Measurements from ENCODE around the gene ZIC4. TPM values are rescaled to one million over a fixed set of nuclear protein-coding genes. Genes with fewer than 3 reads are reported as not detected.

The ZIC4 gene
- total RNA-seq, 2 donors from 2014 or later, result not detected

DNA sequence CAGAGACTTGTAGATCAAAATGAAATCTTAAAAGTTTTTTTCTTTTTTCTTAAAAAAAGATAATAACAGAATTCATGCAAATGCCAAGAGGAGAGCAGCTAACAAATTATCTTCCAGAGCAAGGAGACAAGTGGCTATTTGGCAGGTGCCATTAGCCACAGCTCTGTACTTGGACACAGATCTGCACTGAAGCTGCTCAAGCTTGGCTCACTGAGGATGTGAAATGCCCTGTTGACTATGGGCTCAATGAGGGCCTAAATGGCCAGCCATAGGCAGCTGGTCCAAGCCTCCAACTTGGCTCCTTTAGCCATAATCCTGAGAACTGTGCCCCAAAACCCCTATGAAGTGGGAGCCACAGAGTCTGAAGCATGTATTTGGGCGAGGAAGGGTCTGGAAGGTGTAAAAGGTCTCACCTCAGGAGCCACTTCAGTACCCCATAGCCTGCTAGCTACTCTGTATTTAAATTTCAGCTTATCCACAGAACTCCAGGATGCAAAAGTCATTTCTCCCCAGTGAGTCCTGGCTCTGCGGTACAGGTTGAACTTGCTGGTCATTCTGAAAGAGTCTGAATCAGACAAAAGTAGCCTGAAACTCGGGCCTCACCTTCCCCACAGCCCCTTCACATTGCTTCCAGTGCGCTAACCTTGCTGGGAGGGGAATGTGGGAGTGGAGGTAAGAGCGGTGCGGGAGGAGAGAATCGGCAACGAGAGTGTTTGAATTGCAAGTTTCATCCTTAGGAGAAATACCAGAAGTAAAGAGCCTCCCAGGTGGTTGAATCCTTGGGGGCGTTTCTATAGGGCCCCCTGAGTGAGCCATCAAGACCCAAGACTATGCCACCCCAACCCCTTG is 48.0 kb downstream of the ZIC4 start:
- Histone ChIP-seq H3K4me3 (no peak overlapping the region), H3K4me1 (no peaks in the 10 kb centered on the region), H3K9me3 (no peaks in the 10 kb centered on the region), H3K27ac (no peak overlapping the region), H3K36me3 (no peaks in the 10 kb centered on the region), H3K27me3 (peaks cover 42 to 53% of the 10 kb centered on the region in 2 donors)
- TF ChIP-seq, protein P1, sequence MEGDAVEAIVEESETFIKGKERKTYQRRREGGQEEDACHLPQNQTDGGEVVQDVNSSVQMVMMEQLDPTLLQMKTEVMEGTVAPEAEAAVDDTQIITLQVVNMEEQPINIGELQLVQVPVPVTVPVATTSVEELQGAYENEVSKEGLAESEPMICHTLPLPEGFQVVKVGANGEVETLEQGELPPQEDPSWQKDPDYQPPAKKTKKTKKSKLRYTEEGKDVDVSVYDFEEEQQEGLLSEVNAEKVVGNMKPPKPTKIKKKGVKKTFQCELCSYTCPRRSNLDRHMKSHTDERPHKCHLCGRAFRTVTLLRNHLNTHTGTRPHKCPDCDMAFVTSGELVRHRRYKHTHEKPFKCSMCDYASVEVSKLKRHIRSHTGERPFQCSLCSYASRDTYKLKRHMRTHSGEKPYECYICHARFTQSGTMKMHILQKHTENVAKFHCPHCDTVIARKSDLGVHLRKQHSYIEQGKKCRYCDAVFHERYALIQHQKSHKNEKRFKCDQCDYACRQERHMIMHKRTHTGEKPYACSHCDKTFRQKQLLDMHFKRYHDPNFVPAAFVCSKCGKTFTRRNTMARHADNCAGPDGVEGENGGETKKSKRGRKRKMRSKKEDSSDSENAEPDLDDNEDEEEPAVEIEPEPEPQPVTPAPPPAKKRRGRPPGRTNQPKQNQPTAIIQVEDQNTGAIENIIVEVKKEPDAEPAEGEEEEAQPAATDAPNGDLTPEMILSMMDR (IDR thresholded peaks at IDR 0.05), result no peak
- no peak for DNase-seq (ENCODE audit: low spot score)

- Histone ChIP-seq H3K27ac (no peak overlapping the region), H3K4me1 (no peaks in the 10 kb centered on the region), H3K4me3 (no peak overlapping the region), H3K9me3 (no peaks in the 10 kb centered on the region), H3K27me3 (peaks cover 42 to 53% of the 10 kb centered on the region in 2 donors), H3K36me3 (no peaks in the 10 kb centered on the region)
- TF ChIP-seq, protein P1 (IDR thresholded peaks at IDR 0.05), result no peak
- DNase-seq (ENCODE audit: low spot score), result no peak
These were observed 49.1 kb downstream of the ZIC4 start for GRCh38 chr3:147356909-147357900.

GRCh38 chr3:147356145-147356908 is 50.0 kb downstream of the ZIC4 start:
- Histone ChIP-seq H3K4me1 (no peaks in the 10 kb centered on the region), H3K36me3 (no peaks in the 10 kb centered on the region), H3K27ac (no peak overlapping the region), H3K4me3 (no peak overlapping the region), H3K27me3 (peaks cover 38 to 49% of the 10 kb centered on the region in 2 donors), H3K9me3 (no peaks in the 10 kb centered on the region)
- no peak for DNase-seq (ENCODE audit: low spot score)
- TF ChIP-seq, protein P1 (IDR thresholded peaks at IDR 0.05), result no peak

DNA sequence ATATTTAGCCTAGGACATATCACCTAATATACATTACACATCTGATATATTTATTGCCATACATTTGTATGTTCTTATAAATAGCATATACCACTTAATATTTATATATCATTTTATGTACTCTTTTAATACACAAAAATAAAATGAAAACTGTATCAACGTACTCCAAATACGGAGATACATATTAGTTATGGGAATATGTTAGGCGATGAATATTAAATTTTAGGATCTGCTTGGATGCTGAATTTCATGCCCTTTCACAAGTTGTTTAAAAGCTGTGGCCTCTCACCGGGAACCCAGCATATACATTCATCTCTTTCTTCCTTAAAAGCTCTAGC is 50.6 kb downstream of the ZIC4 start:
- Histone ChIP-seq H3K4me1 (no peaks in the 10 kb centered on the region), H3K9me3 (no peaks in the 10 kb centered on the region), H3K27ac (no peak overlapping the region), H3K27me3 (peaks cover 33 to 44% of the 10 kb centered on the region in 2 donors), H3K36me3 (no peaks in the 10 kb centered on the region), H3K4me3 (no peak overlapping the region)
- no peak for DNase-seq (ENCODE audit: low spot score)
- TF ChIP-seq, protein P1 (IDR thresholded peaks at IDR 0.05), result no peak

GRCh38 chr3:147355084-147355752 is 51.1 kb downstream of the ZIC4 start:
- H3K36me3 ChIP-seq, result no peaks in the 10 kb centered on the region
- peaks cover 29 to 43% of the 10 kb centered on the region in 2 donors for H3K27me3 ChIP-seq
- no peak overlapping the region for H3K27ac ChIP-seq
- TF ChIP-seq, protein P1 (IDR thresholded peaks at IDR 0.05), result no peak
- H3K4me1 ChIP-seq, result no peaks in the 10 kb centered on the region
- no peak for DNase-seq (ENCODE audit: low spot score)
- H3K9me3 ChIP-seq, result no peaks in the 10 kb centered on the region
- H3K4me3 ChIP-seq, result no peak overlapping the region

All from right atrium auricular region (tissue), 2 donors.